Activated naive CD4-positive, alpha-beta T cell treated with anti-CD3 and anti-CD28 coated beads, Interleukin-2, amount 50 U/mL, for 72 hours (primary cell): ENCODE results near the gene ULK3. TPM values are rescaled to one million over a fixed set of nuclear protein-coding genes. Genes with fewer than 3 reads are reported as not detected.

Source experiments
- ATAC-seq, 2 donors: fragments of 150-1000 bp; cut with Tn5 transposase; 2 replicates each; pipeline ENCODE4 v1.10.0; 2021; ENCODE audit warnings: mild to moderate bottlenecking in 2 of 2, moderate library complexity in 2 of 2
- DNase-seq, 2 donors: peaks; one replicate each; pipeline ENCODE4 v3.0.0; 2021 to 2022; ENCODE audit warnings: low spot score in 2 of 2
- H3K27ac Mint-ChIP-seq, 2 donors: one replicate each; pipeline ENCODE4 v1.8.0; 2022; ENCODE audit warnings: mild to moderate bottlenecking in 2 of 2, mixed read lengths in 2 of 2
- H3K36me3 Mint-ChIP-seq, 2 donors: one replicate each; pipeline ENCODE4 v1.8.0; 2022; ENCODE audit warnings: mixed read lengths in 2 of 2
- H3K9me3 Mint-ChIP-seq, 2 donors: one replicate each; pipeline ENCODE4 v1.8.0; 2022; ENCODE audit warnings: mixed read lengths in 2 of 2
- total RNA-seq, 2 donors: library from RNA; stranded (reverse); gene quantifications; one replicate each; pipeline ENCODE4 v1.2.3, GENCODE V29; 2022

ULK3 gene
- total RNA-seq, 2 donors from 2014 or later, result 37.6 to 50.3 TPM

DNA sequence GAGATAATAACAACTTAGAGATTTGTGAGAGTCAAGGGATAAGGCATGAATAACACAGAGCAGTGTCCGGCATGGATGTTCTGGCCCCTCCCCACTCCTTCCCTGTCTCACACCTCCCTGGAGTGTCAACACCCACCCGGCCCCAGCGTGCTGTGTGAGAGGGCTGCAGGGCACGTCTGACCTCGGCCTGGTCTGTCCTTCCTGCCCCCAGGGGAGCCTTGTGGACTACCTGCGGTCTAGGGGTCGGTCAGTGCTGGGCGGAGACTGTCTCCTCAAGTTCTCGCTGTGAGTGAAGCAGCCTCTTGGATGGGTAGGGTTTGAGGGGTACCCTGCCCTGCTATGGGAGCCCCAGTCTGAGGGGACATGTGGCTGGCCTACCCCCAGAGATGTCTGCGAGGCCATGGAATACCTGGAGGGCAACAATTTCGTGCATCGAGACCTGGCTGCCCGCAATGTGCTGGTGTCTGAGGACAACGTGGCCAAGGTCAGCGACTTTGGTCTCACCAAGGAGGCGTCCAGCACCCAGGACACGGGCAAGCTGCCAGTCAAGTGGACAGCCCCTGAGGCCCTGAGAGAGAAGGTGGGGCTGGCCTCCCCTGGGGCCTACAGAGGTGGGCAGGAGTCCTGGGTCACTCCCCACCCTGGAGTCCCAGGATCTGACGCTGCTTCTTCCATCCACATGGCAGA, 41.5 kb downstream of the ULK3 start:
- no peak for DNase-seq
- ATAC-seq, result no peak
- Mint-ChIP-seq H3K36me3 (peaks cover 0 to 24% of the 10 kb centered on the region in 2 donors), H3K27ac (peak overlapping the region in 1 of 2 donors; percentile 77), H3K9me3 (no peaks in the 10 kb centered on the region)

DNA sequence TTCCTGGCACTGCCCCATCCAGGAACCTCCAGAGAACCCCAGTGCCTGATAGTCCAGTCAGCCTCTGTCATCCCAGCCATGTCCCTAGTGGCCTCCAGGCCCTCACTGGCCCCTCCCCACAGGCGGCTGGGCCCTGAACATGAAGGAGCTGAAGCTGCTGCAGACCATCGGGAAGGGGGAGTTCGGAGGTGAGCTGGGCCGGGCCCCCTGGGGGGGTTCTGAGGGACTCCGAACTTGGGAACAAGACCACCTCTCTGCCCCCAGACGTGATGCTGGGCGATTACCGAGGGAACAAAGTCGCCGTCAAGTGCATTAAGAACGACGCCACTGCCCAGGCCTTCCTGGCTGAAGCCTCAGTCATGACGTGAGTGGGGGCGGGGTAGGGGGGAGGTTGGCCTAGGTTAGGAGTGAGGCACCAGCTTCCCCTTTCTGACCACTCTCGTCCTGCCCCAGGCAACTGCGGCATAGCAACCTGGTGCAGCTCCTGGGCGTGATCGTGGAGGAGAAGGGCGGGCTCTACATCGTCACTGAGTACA, 42.3 kb downstream of the ULK3 start:
- Mint-ChIP-seq H3K9me3 (no peaks in the 10 kb centered on the region), H3K27ac (peak overlapping the region; percentile 82 to 90), H3K36me3 (peaks cover 0 to 31% of the 10 kb centered on the region in 2 donors)
- DNase-seq (no peak), ATAC-seq (no peak)

DNA sequence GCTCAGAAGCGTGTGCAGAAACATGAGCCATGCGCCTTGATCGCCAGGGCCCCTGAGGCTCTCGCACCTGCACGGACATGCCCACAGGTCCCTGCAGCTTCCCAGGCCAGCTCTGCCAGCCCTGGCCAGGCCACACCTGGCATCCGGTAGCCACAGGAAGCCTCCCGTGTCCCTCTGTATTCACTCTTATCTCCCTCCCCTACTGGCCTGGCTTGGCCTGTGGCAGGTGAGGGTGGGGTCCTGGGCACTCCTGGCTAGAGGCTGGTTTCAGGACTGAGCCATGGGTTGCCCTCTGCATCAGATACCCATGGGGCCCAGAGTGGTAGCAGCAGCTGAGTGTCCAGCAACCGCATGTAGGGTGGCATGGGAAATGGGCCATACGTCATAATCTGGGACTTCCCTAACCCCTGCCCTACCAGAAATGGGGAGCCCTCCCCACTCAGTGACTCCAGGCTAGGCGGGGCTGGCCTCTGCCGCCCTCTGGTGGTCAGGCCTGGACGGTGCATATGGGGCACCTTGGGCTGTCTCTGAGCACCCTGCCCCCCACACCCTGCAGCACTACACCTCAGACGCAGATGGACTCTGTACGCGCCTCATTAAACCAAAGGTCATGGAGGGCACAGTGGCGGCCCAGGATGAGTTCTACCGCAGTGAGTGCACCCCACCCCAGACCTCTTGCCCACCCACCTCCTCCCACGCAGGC, 42.9 kb downstream of the ULK3 start:
- Mint-ChIP-seq H3K9me3 (no peaks in the 10 kb centered on the region), H3K36me3 (peaks cover 0 to 29% of the 10 kb centered on the region in 2 donors), H3K27ac (peak overlapping the region; percentile 82 to 90)
- ATAC-seq (peak; percentile 83 to 90), DNase-seq (peak; percentile 88 to 93)

DNA sequence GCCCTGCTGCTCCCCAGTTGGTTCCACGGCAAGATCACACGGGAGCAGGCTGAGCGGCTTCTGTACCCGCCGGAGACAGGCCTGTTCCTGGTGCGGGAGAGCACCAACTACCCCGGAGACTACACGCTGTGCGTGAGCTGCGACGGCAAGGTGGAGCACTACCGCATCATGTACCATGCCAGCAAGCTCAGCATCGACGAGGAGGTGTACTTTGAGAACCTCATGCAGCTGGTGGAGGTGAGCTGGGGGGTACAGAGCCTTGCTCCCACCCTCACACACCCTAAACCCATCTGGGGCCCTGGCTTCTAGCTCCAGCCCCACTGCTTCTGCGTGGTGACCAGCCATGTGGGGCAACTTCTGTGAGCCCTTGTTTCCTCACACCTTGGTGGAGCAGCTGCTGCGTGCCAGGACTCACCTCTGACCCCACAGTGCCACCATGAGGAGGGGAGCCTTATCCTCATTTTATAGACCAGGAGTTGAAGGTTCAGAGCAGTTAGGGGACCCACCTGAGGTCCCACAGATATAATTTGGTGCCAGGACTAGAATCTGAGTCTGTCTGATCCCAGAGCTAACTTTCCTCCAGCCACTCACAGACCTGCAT, 43.6 kb downstream of the ULK3 start:
- peaks cover 0 to 24% of the 10 kb centered on the region in 2 donors for H3K36me3 Mint-ChIP-seq
- ATAC-seq, result peak; percentile 8 to 14
- DNase-seq, result no peak
- H3K9me3 Mint-ChIP-seq, result no peaks in the 10 kb centered on the region
- peak overlapping the region; percentile 82 to 85 for H3K27ac Mint-ChIP-seq

DNA sequence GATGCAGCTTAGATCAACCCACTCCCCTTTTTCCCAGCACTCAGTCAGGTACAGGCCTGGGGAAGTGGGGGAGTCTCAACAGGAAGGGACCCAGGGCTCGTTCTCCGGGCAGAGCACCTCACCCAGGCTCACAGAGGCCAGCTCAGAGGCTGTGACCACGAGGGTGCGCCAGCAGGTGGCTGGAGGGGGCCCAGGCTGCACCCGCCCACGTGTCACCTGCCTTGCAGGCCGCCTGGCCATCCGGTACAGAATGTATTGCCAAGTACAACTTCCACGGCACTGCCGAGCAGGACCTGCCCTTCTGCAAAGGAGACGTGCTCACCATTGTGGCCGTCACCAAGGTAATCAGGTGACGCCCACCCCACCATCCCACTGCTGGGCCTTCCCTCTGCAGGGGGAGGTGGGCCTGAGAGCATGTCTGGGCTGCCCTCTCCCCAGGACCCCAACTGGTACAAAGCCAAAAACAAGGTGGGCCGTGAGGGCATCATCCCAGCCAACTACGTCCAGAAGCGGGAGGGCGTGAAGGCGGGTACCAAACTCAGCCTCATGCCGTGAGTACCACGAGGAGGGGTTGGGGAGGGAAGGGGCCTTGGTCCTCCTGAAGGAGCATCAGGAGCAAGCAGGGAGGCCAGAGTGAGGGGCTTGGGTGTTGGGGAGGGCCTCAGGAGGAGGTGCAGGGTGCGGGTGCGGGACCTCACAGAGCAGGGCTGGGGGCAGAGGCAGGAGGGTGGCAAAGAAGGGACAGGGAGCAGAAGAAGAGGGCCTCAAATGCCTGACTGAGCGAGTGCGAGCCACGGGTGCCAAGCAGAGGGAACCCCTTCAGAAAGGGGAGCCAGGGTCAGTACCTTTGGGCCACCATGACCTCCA, 44.3 kb downstream of the ULK3 start:
- H3K27ac Mint-ChIP-seq, result peak overlapping the region; percentile 82 to 94
- no peak for DNase-seq
- H3K36me3 Mint-ChIP-seq, result peaks cover 0 to 17% of the 10 kb centered on the region in 2 donors
- H3K9me3 Mint-ChIP-seq, result no peaks in the 10 kb centered on the region
- ATAC-seq, result no peak

DNA sequence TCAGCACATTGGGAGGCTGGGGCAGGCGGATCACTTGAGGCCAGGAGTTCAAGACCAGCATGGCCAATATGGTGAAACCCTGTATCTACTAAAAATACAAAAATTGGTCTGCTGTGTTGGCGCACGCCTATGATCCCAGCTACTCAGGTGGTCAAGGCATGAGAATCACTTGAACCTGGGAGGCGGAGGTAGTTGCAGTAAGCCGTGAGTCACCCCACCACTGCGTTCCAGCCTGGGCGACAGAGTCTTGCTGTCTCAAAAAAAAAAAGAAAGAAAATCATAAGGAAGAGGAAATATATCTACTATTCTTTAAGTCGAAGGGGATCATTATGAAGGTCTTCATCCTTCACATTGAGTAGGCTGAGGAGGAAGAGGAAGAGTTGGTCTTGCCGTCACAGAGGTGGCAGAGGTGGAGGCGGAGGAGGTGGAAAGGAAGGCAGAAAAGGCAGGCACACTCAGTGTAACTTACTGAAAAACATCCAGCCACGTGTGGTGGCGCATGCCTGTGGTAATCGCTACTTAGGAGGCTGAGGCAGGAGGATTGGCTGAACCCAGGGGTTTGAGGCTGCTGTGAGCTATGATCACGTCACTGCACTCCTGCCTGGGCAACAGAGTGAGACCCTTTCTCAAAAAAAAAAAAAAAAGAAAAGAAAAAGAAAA, 46.9 kb downstream of the ULK3 start:
- DNase-seq, result no peak
- H3K27ac Mint-ChIP-seq, result peak overlapping the region; percentile 82 to 92
- peak; percentile 28 to 49 for ATAC-seq
- peaks cover 8 to 24% of the 10 kb centered on the region in 2 donors for H3K36me3 Mint-ChIP-seq
- H3K9me3 Mint-ChIP-seq, result no peaks in the 10 kb centered on the region

DNA sequence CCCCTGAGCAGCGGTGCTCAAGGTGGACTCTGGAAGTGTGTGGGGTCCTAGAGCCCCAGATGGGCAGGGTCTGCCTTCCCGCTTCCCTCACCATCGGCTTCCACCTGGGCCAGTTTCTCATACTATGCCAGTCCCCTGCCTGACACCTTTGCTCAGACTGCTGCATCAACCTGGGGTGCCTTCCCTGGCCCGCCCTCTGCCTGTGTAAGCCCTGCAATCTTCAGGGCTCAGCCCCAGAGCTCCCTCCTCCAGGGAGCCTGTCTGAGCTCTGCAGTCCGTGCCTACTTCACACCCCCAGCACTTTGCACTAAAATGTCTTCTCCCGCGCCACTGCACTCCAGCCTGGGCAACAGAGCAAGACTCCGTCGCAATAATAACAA, 48.0 kb downstream of the ULK3 start:
- DNase-seq, result no peak
- Mint-ChIP-seq H3K9me3 (no peaks in the 10 kb centered on the region), H3K27ac (peak overlapping the region; percentile 82 to 93), H3K36me3 (peaks cover 8 to 33% of the 10 kb centered on the region in 2 donors)
- no peak for ATAC-seq

DNA sequence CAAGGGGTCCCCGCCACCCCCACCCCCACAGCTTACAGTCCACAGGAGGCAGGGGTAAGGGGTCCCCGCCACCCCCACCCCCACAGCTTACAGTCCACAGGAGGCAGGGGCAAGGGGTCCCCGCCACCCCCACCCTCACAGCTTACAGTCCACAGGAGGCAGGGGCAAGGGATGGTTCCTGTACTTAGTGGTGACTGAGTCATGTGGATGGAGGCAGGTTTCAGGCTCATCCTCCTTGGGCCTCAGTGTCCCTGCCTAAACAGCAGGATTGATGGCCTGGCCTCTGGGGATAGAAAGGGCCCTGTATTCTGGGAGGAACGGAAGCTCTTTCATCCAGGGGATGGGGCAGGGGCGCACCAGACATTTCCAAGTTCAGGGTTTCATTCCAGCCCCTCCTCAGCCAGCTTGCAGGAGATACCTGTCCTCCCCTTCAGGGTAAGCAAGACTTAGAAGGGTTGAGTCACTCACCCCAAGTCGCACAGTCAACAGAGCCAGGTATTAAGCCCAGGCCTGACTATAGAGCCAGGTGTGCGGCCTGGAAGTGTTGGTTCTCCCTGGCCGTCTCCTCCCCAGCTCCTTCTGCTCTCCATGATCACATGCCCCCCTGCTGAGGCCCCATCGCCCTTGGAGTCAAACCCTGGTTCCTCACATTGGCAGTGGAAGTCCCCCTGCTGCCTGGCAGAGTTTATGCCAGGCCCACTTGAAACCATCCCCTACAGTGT, 48.5 kb downstream of the ULK3 start:
- no peaks in the 10 kb centered on the region for H3K9me3 Mint-ChIP-seq
- peak overlapping the region; percentile 82 to 93 for H3K27ac Mint-ChIP-seq
- H3K36me3 Mint-ChIP-seq, result peaks cover 8 to 39% of the 10 kb centered on the region in 2 donors
- DNase-seq (no peak), ATAC-seq (peak; percentile 33 to 60)

DNA sequence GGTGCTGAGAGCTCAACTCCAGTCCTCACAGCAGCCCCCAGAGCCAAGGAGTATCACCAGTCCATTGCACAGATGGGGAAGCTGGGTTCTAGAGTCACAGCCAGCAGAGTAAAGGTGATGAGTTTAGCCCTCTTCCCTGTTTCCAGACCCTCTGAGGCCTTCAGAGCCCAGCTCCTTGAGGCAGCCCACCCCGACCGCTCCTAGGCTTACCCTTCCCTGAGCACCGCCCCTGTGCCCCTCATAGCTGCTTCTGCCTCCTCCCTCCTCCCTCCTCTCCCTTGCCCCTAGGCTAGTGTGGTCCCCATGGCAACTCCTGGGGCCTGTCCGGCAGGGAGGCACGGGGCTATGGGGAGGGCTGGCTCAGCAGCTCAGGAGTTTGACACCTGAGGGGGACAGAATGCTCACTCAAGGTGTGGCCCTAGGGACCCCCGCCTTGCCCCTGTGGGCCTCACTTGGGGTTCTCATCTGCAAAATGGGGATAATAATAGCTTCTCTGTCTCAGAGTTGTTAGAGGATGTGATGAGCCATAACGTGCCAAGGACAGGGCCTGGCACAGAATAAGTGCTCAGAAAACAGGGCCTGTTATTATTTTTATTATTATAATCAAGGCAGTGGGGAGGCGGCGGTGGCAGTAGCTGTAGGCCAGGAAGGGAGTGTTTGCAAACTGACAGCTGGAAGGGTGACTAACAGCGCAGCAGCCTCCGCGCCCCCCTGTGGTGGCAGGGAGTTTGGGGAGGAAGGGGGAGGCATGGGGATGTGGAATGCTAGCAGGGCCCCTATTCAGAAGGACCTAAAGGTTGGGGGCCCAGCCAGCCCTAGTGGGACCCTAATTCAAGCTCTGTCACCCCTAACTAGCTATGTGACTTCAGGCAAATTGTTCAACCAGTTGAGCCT, 49.6 kb downstream of the ULK3 start:
- DNase-seq (peak in 1 of 2 donors; percentile 63), ATAC-seq (peak in 1 of 2 donors; percentile 32)
- Mint-ChIP-seq H3K36me3 (peaks cover 11 to 49% of the 10 kb centered on the region in 2 donors), H3K9me3 (no peaks in the 10 kb centered on the region), H3K27ac (peak overlapping the region; percentile 19 to 61)

DNA sequence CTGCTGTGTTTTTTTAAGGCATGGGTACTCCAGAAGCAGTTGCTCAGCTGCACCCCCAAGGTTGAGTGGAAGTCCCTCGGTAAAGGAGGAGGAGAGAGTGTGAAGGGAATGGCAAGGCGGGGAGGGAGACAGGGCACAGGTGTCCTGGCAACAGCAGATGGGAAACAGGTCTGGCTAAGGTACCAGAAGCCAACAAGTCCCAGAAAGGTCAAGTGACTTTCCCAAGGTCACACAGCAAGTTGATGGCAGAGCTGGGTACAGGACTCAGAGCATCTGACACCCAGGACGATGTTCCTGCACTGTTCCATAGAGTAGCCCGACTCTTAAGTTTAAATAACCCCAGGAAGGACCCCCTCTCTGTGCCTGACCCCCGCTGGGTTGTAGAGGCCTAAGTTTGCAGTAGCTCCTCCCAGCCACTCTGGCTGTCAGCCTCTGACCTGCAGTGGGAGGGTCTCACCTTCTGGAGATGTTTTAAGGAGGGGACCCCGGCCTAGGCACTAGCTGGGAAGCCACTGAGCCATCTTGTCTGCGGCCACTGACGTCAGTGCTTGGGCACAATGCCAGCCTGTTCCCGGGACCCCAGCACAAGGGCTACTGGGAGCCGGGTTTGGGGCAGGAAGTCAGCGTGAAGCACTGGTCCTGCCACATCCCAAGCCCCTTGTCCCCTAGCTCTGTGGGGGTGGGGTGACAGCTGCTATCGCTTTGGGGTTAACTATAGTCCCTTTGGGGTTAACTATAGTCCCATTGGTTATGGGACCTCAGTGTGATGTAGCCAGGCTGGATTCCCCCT, 50.5 kb downstream of the ULK3 start:
- H3K27ac Mint-ChIP-seq, result peak overlapping the region; percentile 61 to 94
- H3K36me3 Mint-ChIP-seq, result peaks cover 13 to 53% of the 10 kb centered on the region in 2 donors
- DNase-seq (no peak), ATAC-seq (no peak)
- H3K9me3 Mint-ChIP-seq, result no peaks in the 10 kb centered on the region

DNA sequence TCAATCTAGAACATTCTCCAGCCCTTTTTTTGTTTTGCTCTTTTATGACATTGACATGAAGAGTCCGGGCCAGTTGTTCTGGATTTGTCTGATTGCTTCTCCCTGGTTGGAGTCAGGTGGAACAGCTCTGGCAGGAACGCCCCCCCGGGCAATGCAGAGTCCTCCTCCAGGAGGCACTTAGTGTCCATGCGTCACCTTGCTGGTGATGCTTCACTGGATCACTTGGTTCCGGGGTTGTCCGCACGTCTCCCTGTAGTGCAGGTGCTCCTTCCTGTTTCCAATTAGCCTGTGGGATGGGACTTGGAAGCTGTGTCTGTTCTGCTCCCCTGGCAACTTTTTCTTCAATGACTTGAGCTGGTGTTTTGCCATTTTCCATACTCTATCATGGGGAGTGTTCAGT, 51.3 kb downstream of the ULK3 start:
- DNase-seq (no peak), ATAC-seq (no peak)
- Mint-ChIP-seq H3K27ac (peak overlapping the region; percentile 61 to 94), H3K9me3 (no peaks in the 10 kb centered on the region), H3K36me3 (peaks cover 14 to 58% of the 10 kb centered on the region in 2 donors)

DNA sequence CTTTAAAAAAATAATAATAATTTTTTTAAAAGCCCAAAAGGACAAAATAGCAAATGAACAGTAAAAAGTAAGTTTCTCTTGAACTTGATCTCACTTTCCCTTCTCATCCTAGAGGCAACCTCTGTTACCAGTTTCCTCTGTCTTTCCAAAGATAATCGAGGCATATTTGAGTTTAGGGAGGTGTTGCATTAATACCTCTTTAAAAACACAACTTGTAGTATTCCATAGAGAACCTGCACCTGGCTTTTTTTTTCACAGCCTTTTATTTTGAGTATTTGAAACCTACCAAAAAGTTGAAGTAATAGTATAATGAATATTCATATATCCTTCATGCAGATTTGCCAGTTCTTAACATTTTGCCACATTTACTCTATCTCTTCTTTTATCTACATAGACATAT, 51.9 kb downstream of the ULK3 start:
- H3K36me3 Mint-ChIP-seq, result peaks cover 20 to 58% of the 10 kb centered on the region in 2 donors
- H3K9me3 Mint-ChIP-seq, result no peaks in the 10 kb centered on the region
- ATAC-seq, result no peak
- peak overlapping the region; percentile 94 for H3K27ac Mint-ChIP-seq
- DNase-seq, result no peak

DNA sequence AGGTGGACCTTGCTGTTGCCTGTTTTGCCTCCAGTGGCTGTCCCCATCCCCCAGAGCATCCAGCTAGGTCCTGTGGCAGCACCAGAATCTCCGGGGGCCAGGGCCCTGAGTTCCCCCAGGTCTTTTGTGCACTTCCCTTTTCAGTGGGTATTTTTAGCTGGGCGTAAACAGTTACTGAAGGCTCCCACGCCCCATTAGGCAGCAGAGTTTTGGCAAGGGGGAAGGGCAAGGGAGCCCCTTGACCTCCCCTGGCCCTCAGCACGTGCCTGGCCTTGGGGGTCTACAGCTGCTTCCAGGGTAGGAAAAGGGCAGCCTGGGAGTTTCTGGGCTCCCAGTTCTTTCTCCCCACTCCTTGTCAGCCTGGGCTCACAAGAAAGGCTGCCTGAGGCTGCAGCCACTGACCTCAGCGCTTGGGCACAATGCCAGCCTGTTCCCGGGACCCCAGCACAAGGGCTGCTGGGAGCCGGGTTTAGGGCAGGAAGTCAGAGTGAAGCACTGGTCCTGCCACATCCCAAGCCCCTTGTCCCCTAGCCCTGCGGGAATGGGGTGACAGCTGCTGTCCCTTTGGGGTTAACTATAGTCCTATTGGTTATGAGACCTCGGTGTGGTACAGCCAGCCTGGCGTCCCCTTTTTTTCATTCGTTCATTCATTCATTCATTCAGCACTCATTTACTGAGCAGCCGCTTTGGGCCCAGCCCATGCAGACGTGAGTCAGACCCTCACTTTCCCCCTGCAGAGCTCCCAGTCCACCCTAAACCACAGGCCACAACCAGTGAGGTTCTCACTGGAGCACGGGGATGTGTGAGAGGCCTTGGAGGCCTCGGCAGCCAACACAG, 52.7 kb downstream of the ULK3 start:
- peaks cover 27 to 62% of the 10 kb centered on the region in 2 donors for H3K36me3 Mint-ChIP-seq
- DNase-seq (peak in 1 of 2 donors; percentile 74), ATAC-seq (peak in 1 of 2 donors; percentile 42)
- H3K9me3 Mint-ChIP-seq, result no peaks in the 10 kb centered on the region
- H3K27ac Mint-ChIP-seq, result peak overlapping the region; percentile 94 to 99
